ENCODE results near the gene HBS1L. TPM values are rescaled to one million over a fixed set of nuclear protein-coding genes. Genes with fewer than 3 reads are reported as not detected.

The HBS1L gene
- total RNA-seq, 4 donors from 2014 or later = 23.8 to 116 (median 69.2) TPM

GRCh38 chr6:135095716-135096115 lies 41.1 kb upstream of the HBS1L start:
- TF ChIP-seq CTCF (IDR thresholded peaks at IDR 0.05) = no peak
- no peak for TF ChIP-seq POLR2A (IDR thresholded peaks at IDR 0.05)
- Histone ChIP-seq H3K9me3 (no peaks in the 10 kb centered on the region), H3K4me3 (no peak overlapping the region), H3K27me3 (no peaks in the 10 kb centered on the region), H3K4me1 (no peaks in the 10 kb centered on the region), H3K27ac (no peak overlapping the region), H3K36me3 (no peaks in the 10 kb centered on the region)
- intact Hi-C loops (cut with DNase I; ENCODE audit: low total_unique reads) = no loop called here
- DNase-seq = no peak

- H3K36me3 ChIP-seq = no peaks in the 10 kb centered on the region
- H3K27ac ChIP-seq = no peak overlapping the region
- H3K4me3 ChIP-seq = no peak overlapping the region
- TF ChIP-seq CTCF (IDR thresholded peaks at IDR 0.05) = no peak
- no peak for TF ChIP-seq POLR2A (IDR thresholded peaks at IDR 0.05)
- H3K27me3 ChIP-seq = no peaks in the 10 kb centered on the region
- intact Hi-C loops (cut with DNase I; ENCODE audit: low total_unique reads) = no loop called here
- no peaks in the 10 kb centered on the region for H3K9me3 ChIP-seq
- no peaks in the 10 kb centered on the region for H3K4me1 ChIP-seq
- no peak for DNase-seq
These were observed 39.8 kb upstream of the HBS1L start for GRCh38 chr6:135094403-135094821.

GRCh38 chr6:135093578-135093977 lies 39.0 kb upstream of the HBS1L start:
- Histone ChIP-seq H3K9me3 (no peaks in the 10 kb centered on the region), H3K27ac (no peak overlapping the region), H3K4me1 (no peaks in the 10 kb centered on the region), H3K36me3 (no peaks in the 10 kb centered on the region), H3K4me3 (no peak overlapping the region), H3K27me3 (no peaks in the 10 kb centered on the region)
- TF ChIP-seq POLR2A (IDR thresholded peaks at IDR 0.05) (no peak), CTCF (IDR thresholded peaks at IDR 0.05) (no peak)
- no peak for DNase-seq
- intact Hi-C loops (cut with DNase I; ENCODE audit: low total_unique reads) = no loop called here

GRCh38 chr6:135092724-135093123 lies 38.1 kb upstream of the HBS1L start:
- no peak overlapping the region for H3K27ac ChIP-seq
- no peaks in the 10 kb centered on the region for H3K27me3 ChIP-seq
- H3K9me3 ChIP-seq = no peaks in the 10 kb centered on the region
- DNase-seq = no peak
- H3K36me3 ChIP-seq = no peaks in the 10 kb centered on the region
- TF ChIP-seq CTCF (IDR thresholded peaks at IDR 0.05) (no peak), POLR2A (IDR thresholded peaks at IDR 0.05) (no peak)
- no peaks in the 10 kb centered on the region for H3K4me1 ChIP-seq
- intact Hi-C loops (cut with DNase I; ENCODE audit: low total_unique reads) = no loop called here
- H3K4me3 ChIP-seq = no peak overlapping the region

GRCh38 chr6:135090819-135091218 lies 36.2 kb upstream of the HBS1L start:
- TF ChIP-seq POLR2A (IDR thresholded peaks at IDR 0.05) = no peak
- TF ChIP-seq CTCF (IDR thresholded peaks at IDR 0.05) = no peak
- Histone ChIP-seq H3K36me3 (no peaks in the 10 kb centered on the region), H3K4me3 (no peak overlapping the region), H3K9me3 (no peaks in the 10 kb centered on the region), H3K27ac (no peak overlapping the region), H3K4me1 (no peaks in the 10 kb centered on the region), H3K27me3 (no peaks in the 10 kb centered on the region)
- intact Hi-C loops (cut with DNase I; ENCODE audit: low total_unique reads) = no loop called here
- no peak for DNase-seq

Data from uterus (tissue), 4 donors.